ENCODE measurements around the gene MGAT5.

MGAT5 gene

DNA sequence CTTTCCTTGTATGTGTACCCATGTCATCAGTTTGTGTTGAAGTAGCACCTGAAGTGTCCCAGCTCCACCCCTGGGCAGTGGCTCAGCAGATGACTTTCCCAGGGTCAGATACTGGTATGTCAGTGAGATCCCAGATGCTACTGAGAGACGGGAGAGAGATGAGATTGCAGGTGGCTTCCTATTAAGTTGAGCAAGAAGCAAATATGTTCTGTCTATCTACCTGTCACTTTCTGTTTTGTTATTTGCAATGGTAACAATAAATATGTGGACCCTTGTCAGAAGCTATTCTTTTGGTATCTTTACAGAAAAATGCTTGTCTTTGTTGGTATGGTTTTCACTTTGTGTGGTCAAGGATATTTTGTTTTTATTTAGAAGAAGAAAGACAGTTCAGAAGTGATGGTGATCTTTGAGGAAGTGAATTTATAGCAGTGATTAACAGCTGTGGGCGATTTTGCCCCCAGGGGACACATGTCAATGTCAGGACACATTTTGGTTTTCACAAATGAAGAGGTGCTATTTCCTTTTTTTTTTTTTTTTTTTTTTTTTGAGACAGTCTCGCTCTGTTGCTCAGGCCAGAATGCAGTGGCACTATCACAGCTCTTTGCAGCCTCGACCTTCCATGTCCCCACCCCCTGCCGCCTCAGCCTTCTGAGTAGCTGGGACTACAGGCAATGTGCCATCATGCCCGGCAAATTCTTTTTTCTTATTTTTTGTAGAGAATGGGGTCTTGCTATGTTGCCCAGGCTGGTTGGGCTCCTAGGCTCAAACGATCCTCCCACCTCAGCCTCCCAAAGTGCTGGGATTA is 21.4 kb downstream of the MGAT5 start:
- no peak overlapping the region for H3K4me3 ChIP-seq (ENCODE audit: low read depth, low read length)
- no peaks in the 10 kb centered on the region; a peak in 1 of 3 replicates for H3K36me3 ChIP-seq (ENCODE audit: control insufficient read depth in 2 of 2, insufficient read depth in 1 of 2, low read length in 2 of 2)
- no peaks in the 10 kb centered on the region for H3K9me3 ChIP-seq (ENCODE audit: control insufficient read depth, insufficient read depth, low read depth, low read length)
- no peak overlapping the region for H3K27ac ChIP-seq (ENCODE audit: extremely low read depth, low read depth, low read length)
- ChIA-PET CTCF (interaction anchor here (0.7 kb wide), 1 partner anchor 175 kb away, joined by 3 read pairs; no protein-coding TSS in a partner anchor), POLR2A (no interaction called here)
- TF ChIP-seq PRDM1 (tag by site-specific recombination; IDR thresholded peaks at IDR 0.05): no peak
- TF ChIP-seq, protein P1, sequence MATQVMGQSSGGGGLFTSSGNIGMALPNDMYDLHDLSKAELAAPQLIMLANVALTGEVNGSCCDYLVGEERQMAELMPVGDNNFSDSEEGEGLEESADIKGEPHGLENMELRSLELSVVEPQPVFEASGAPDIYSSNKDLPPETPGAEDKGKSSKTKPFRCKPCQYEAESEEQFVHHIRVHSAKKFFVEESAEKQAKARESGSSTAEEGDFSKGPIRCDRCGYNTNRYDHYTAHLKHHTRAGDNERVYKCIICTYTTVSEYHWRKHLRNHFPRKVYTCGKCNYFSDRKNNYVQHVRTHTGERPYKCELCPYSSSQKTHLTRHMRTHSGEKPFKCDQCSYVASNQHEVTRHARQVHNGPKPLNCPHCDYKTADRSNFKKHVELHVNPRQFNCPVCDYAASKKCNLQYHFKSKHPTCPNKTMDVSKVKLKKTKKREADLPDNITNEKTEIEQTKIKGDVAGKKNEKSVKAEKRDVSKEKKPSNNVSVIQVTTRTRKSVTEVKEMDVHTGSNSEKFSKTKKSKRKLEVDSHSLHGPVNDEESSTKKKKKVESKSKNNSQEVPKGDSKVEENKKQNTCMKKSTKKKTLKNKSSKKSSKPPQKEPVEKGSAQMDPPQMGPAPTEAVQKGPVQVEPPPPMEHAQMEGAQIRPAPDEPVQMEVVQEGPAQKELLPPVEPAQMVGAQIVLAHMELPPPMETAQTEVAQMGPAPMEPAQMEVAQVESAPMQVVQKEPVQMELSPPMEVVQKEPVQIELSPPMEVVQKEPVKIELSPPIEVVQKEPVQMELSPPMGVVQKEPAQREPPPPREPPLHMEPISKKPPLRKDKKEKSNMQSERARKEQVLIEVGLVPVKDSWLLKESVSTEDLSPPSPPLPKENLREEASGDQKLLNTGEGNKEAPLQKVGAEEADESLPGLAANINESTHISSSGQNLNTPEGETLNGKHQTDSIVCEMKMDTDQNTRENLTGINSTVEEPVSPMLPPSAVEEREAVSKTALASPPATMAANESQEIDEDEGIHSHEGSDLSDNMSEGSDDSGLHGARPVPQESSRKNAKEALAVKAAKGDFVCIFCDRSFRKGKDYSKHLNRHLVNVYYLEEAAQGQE (tag by site-specific recombination; IDR thresholded peaks at IDR 0.05): no peak
- TF ChIP-seq ZNF248 (tag by site-specific recombination; IDR thresholded peaks at IDR 0.05): no peak
- TF ChIP-seq, protein P2, sequence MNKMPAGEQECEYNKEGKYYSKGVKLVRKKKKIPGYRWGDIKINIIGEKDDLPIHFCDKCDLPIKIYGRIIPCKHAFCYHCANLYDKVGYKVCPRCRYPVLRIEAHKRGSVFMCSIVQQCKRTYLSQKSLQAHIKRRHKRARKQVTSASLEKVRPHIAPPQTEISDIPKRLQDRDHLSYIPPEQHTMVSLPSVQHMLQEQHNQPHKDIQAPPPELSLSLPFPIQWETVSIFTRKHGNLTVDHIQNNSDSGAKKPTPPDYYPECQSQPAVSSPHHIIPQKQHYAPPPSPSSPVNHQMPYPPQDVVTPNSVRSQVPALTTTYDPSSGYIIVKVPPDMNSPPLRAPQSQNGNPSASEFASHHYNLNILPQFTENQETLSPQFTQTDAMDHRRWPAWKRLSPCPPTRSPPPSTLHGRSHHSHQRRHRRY (tag by site-specific recombination; IDR thresholded peaks at IDR 0.05): no peak
- TF ChIP-seq, protein P3, sequence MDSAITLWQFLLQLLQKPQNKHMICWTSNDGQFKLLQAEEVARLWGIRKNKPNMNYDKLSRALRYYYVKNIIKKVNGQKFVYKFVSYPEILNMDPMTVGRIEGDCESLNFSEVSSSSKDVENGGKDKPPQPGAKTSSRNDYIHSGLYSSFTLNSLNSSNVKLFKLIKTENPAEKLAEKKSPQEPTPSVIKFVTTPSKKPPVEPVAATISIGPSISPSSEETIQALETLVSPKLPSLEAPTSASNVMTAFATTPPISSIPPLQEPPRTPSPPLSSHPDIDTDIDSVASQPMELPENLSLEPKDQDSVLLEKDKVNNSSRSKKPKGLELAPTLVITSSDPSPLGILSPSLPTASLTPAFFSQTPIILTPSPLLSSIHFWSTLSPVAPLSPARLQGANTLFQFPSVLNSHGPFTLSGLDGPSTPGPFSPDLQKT (IDR thresholded peaks at IDR 0.05; ENCODE audit: borderline replicate concordance, low read depth, low read length): no peak
- no peak for TF ChIP-seq GFI1B (tag by site-specific recombination; IDR thresholded peaks at IDR 0.05)
- no peak for TF ChIP-seq KLF16 (tag by site-specific recombination; IDR thresholded peaks at IDR 0.05)
- TF ChIP-seq ZNF169 (tag by site-specific recombination; IDR thresholded peaks at IDR 0.05): no peak
- no peak for TF ChIP-seq ZNF114 (tag by site-specific recombination; IDR thresholded peaks at IDR 0.05)
- TF ChIP-seq, protein P4, sequence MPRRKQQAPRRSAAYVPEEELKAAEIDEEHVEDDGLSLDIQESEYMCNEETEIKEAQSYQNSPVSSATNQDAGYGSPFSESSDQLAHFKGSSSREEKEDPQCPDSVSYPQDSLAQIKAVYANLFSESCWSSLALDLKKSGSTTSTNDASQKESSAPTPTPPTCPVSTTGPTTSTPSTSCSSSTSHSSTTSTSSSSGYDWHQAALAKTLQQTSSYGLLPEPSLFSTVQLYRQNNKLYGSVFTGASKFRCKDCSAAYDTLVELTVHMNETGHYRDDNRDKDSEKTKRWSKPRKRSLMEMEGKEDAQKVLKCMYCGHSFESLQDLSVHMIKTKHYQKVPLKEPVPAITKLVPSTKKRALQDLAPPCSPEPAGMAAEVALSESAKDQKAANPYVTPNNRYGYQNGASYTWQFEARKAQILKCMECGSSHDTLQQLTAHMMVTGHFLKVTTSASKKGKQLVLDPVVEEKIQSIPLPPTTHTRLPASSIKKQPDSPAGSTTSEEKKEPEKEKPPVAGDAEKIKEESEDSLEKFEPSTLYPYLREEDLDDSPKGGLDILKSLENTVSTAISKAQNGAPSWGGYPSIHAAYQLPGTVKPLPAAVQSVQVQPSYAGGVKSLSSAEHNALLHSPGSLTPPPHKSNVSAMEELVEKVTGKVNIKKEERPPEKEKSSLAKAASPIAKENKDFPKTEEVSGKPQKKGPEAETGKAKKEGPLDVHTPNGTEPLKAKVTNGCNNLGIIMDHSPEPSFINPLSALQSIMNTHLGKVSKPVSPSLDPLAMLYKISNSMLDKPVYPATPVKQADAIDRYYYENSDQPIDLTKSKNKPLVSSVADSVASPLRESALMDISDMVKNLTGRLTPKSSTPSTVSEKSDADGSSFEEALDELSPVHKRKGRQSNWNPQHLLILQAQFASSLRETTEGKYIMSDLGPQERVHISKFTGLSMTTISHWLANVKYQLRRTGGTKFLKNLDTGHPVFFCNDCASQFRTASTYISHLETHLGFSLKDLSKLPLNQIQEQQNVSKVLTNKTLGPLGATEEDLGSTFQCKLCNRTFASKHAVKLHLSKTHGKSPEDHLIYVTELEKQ (tag by site-specific recombination; IDR thresholded peaks at IDR 0.05; ENCODE audit: borderline replicate concordance): no peak
- TF ChIP-seq, protein P5, sequence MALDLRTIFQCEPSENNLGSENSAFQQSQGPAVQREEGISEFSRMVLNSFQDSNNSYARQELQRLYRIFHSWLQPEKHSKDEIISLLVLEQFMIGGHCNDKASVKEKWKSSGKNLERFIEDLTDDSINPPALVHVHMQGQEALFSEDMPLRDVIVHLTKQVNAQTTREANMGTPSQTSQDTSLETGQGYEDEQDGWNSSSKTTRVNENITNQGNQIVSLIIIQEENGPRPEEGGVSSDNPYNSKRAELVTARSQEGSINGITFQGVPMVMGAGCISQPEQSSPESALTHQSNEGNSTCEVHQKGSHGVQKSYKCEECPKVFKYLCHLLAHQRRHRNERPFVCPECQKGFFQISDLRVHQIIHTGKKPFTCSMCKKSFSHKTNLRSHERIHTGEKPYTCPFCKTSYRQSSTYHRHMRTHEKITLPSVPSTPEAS (tag by site-specific recombination; IDR thresholded peaks at IDR 0.05): no peak
- TF ChIP-seq, protein P6, sequence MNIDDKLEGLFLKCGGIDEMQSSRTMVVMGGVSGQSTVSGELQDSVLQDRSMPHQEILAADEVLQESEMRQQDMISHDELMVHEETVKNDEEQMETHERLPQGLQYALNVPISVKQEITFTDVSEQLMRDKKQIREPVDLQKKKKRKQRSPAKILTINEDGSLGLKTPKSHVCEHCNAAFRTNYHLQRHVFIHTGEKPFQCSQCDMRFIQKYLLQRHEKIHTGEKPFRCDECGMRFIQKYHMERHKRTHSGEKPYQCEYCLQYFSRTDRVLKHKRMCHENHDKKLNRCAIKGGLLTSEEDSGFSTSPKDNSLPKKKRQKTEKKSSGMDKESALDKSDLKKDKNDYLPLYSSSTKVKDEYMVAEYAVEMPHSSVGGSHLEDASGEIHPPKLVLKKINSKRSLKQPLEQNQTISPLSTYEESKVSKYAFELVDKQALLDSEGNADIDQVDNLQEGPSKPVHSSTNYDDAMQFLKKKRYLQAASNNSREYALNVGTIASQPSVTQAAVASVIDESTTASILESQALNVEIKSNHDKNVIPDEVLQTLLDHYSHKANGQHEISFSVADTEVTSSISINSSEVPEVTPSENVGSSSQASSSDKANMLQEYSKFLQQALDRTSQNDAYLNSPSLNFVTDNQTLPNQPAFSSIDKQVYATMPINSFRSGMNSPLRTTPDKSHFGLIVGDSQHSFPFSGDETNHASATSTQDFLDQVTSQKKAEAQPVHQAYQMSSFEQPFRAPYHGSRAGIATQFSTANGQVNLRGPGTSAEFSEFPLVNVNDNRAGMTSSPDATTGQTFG (tag by site-specific recombination; IDR thresholded peaks at IDR 0.05; ENCODE audit: borderline replicate concordance): no peak
- no peak for TF ChIP-seq SALL2 (tag by site-specific recombination; IDR thresholded peaks at IDR 0.05; ENCODE audit: borderline replicate concordance)
- TF ChIP-seq IKZF3 (tag by site-specific recombination; IDR thresholded peaks at IDR 0.05): no peak
- TF ChIP-seq ZNF510 (tag by site-specific recombination; IDR thresholded peaks at IDR 0.05; ENCODE audit: insufficient replicate concordance): no peak
- no peak for TF ChIP-seq ZNF184 (tag by site-specific recombination; IDR thresholded peaks at IDR 0.05)
- TF ChIP-seq ZNF747 (tag by site-specific recombination; IDR thresholded peaks at IDR 0.05): no peak
- H3K4me1 ChIP-seq (ENCODE audit: control insufficient read depth, insufficient read depth, low read length): peaks cover 4% of the 10 kb centered on the region; the same call in 1 of the 2 replicates
